ENCODE results near the gene GATAD2A. TPM values are rescaled to one million over a fixed set of nuclear protein-coding genes. Genes with fewer than 3 reads are reported as not detected.

Gene GATAD2A
- total RNA-seq, 1 experiment from 2014 or later, result 189 TPM

DNA sequence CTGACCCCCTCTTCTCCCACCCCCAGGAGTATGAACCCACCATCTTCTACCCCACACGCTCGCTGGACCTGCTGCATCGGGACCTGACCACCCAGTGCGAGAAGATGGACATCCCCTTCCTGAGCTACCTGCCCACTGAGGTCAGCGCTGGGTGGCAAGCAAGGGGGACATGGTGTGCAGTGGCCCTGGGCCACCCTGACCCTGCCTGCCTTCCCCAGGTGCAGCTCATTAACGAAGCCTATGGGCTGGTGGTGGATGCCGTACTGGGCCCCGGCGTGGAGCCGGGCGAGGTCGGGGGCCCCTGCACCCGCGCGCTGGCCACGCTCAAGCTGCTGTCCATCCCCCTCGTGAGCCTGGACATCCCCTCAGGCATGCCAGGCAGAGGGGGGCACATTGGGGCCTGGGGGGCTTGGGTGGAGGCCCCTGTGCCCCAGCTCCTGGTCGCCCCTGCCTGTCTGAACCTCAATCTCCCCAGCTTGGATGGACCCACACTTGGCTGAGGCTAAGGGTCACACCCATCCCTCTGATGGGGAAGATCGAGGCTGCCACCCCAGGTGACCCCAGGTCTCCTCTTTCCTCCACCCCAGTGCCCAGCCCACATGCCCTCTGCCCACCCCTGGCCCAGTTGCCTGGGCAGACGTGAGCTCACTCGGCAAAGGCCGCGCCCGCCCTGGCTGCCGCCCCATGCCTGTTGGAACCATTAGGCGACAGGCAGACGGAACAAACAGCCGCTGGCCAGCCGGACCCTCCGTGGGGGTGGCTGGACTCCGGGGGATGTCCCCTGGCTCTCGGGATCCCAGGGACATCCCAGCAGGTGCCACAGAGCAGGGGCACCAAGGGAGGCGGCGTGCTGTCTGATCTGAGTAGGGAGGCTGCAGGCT is 130.1 kb downstream of the GATAD2A start:
- no peaks in the 10 kb centered on the region; a peak in 1 of 5 replicates for H3K9me3 Mint-ChIP-seq
- no peak overlapping the region for H2AFZ ChIP-seq (ENCODE audit: low read length)
- peak overlapping the region in 1 of 3 experiments; percentile 84; a peak in 1 of 7 replicates for H3K27ac Mint-ChIP-seq
- TF ChIP-seq, protein P1, sequence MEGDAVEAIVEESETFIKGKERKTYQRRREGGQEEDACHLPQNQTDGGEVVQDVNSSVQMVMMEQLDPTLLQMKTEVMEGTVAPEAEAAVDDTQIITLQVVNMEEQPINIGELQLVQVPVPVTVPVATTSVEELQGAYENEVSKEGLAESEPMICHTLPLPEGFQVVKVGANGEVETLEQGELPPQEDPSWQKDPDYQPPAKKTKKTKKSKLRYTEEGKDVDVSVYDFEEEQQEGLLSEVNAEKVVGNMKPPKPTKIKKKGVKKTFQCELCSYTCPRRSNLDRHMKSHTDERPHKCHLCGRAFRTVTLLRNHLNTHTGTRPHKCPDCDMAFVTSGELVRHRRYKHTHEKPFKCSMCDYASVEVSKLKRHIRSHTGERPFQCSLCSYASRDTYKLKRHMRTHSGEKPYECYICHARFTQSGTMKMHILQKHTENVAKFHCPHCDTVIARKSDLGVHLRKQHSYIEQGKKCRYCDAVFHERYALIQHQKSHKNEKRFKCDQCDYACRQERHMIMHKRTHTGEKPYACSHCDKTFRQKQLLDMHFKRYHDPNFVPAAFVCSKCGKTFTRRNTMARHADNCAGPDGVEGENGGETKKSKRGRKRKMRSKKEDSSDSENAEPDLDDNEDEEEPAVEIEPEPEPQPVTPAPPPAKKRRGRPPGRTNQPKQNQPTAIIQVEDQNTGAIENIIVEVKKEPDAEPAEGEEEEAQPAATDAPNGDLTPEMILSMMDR (conservative IDR thresholded peaks at IDR 0.05), result no peak
- no peaks in the 10 kb centered on the region for H3K9me3 ChIP-seq (ENCODE audit: control insufficient read depth, low read depth, low read length)
- H3K18ac ChIP-seq (ENCODE audit: insufficient read length, low read depth, low read length), result no peak overlapping the region
- H2BK5ac ChIP-seq (ENCODE audit: insufficient read length, low read length), result no peak overlapping the region
- H3K27me3 ChIP-seq (ENCODE audit: insufficient read depth, low read length), result peaks cover 2% of the 10 kb centered on the region; the same call in 1 of the 2 replicates
- peak overlapping the region in 1 of 2 experiments; percentile 55; a peak in 2 of 5 replicates for H3K4me3 Mint-ChIP-seq
- no peaks in the 10 kb centered on the region for H3K79me1 ChIP-seq (ENCODE audit: insufficient read depth, low read depth, low read length, poor library complexity, severe bottlenecking)
- no peaks in the 10 kb centered on the region for H3K79me2 ChIP-seq (ENCODE audit: insufficient read depth, low read length)
- no peak overlapping the region for H4K91ac ChIP-seq (ENCODE audit: insufficient read length, low read depth, low read length)
- H4K8ac ChIP-seq (replicated peaks; ENCODE audit: insufficient read length, low read depth, low read length), result no peak overlapping the region
- H3K27ac ChIP-seq (ENCODE audit: insufficient read length, low read depth, low read length), result no peak overlapping the region
- H3K23me2 ChIP-seq (ENCODE audit: insufficient read length, low read depth, low read length, poor library complexity, severe bottlenecking), result peaks cover 9% of the 10 kb centered on the region
- H3K36me3 Mint-ChIP-seq (ENCODE audit: insufficient read depth in 1 of 3, low read depth in 3 of 3), result peaks cover 3 to 19% (median 10%) of the 10 kb centered on the region in 3 experiments; a peak in 5 of 7 replicates
- no peaks in the 10 kb centered on the region for H4K20me1 ChIP-seq (ENCODE audit: control insufficient read depth, insufficient read depth, insufficient read length)
- H3K9ac ChIP-seq (ENCODE audit: extremely low read depth, insufficient read length, low read length), result no peak overlapping the region
- peaks cover 32% of the 10 kb centered on the region for H3K27me3 Mint-ChIP-seq (ENCODE audit: low read depth)
- peaks cover 10 to 16% of the 10 kb centered on the region in 2 experiments for H3K4me1 Mint-ChIP-seq
- H4K5ac ChIP-seq (ENCODE audit: insufficient read length, low read depth, low read length), result no peak overlapping the region
- no peak overlapping the region for H3T11ph ChIP-seq (ENCODE audit: low read length)
- H3K56ac ChIP-seq (ENCODE audit: insufficient read length, low read depth, low read length), result no peak overlapping the region
- WGBS (ENCODE audit: extremely low coverage, insufficient read length, low lambda C conversion rate), result no CpG with 5 or more reads among the region's 34 CpGs
- H3K23ac ChIP-seq (ENCODE audit: insufficient read length, low read depth, low read length), result no peak overlapping the region
- no peak overlapping the region for H2BK120ac ChIP-seq (ENCODE audit: low read depth, low read length, poor library complexity, severe bottlenecking)
- no peak for DNase-seq
- no peak overlapping the region for H2BK20ac ChIP-seq (ENCODE audit: low read depth, low read length, poor library complexity, severe bottlenecking)
- H2BK15ac ChIP-seq (ENCODE audit: low read depth, low read length), result no peak overlapping the region
- H3K4ac ChIP-seq (ENCODE audit: low read depth, low read length), result no peak overlapping the region
- H3K14ac ChIP-seq (ENCODE audit: insufficient read depth, low read length), result no peak overlapping the region
- H3K4me1 ChIP-seq (ENCODE audit: insufficient read depth, low read length), result no peaks in the 10 kb centered on the region
- H2AK5ac ChIP-seq (ENCODE audit: insufficient read length, low read length), result no peak overlapping the region
- no peak overlapping the region for H2BK12ac ChIP-seq (ENCODE audit: insufficient read length, low read depth, low read length)
- no peak overlapping the region for H3K4me2 ChIP-seq (ENCODE audit: insufficient read depth, insufficient read length, low read length)
